ENCODE measurements around the gene ANAPC4.

The ANAPC4 gene

GRCh38 chr4:25377572-25378436, 741 bp downstream of the ANAPC4 start:
- DNase-seq = no peak

DNA sequence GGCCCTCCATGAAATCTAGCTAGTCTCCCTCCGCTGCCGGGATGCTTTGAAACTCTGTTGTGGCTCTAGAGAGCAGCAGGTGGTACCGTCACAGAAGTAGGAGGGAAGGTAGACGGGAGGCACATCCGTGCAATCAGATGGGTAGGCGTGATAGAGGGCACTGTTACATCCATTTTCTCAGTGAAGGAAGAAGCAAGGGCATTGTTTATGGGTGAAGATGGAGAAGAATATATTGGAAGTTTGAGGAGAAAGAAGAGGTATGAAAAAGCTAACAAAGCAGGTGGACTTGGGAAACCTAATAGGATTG, 1.3 kb downstream of the ANAPC4 start:
- DNase-seq = no peak

DNA sequence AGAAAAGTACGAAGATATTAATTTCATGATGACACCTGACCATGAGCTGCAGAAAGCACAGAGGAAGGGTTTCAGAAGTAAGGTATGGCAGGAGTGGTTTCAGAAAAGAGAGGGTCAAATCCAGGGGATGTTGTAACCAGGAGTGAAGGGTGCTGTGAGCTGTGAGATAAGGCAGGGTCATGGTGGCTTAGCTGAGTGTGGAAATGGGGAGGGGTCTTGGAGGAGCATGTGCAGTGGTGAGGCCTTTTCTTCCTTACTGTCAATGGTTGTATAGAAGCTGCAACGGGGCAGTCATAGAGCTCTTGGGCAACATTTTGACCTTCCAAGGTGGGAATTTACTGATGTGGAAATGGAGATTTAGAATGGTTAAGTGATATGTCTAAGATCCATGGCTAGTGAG, 2.5 kb downstream of the ANAPC4 start:
- DNase-seq = no peak

DNA sequence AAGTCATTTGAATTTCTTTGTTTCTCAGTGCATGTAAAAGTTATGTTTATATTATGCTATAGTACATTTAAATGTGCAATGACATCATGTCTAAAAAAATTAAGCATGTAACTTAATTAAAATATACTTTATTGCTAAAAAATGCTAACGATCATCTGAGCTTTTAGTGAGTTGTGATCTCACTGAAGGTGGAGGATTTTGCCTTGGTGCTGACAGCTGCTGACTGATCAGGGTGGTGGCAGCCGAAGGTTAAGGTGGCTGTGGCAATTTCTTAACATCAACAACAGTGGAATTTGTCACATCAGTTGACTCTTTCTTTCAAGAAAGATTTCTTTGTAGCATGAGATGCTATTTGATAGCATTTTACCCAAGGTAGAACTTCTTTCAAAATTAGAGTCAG, 6.6 kb downstream of the ANAPC4 start:
- no peak for DNase-seq

- DNase-seq = no peak
Observed at GRCh38 chr4:25386926-25387325, 9.9 kb downstream of the ANAPC4 start.

GRCh38 chr4:25397305-25397704, 20.2 kb downstream of the ANAPC4 start:
- no peak for DNase-seq

- no peak for DNase-seq
Observed at GRCh38 chr4:25399510-25399909, 22.4 kb downstream of the ANAPC4 start.

GRCh38 chr4:25401066-25401465, 24.0 kb downstream of the ANAPC4 start:
- DNase-seq = no peak

- DNase-seq = no peak
Observed at GRCh38 chr4:25402521-25402920, 25.5 kb downstream of the ANAPC4 start.

DNA sequence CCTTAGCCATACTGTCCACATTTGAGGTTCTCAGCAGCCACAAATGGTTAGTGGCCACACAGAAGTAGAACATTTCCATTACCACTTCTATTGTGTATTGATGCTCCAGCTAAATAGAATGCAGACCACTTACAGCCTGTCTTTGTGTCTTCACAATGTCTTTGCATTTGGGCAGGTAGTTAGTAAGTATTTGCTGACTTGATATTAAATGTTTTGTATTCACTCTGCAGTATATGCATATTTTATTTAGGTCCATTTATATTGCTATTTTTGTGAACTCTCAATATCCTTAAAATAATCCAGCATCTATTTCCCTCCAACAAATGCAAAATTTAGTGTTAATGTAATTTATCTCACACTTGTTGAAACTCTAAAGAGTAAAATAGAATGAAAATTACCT, 26.6 kb downstream of the ANAPC4 start:
- DNase-seq = no peak

DNA sequence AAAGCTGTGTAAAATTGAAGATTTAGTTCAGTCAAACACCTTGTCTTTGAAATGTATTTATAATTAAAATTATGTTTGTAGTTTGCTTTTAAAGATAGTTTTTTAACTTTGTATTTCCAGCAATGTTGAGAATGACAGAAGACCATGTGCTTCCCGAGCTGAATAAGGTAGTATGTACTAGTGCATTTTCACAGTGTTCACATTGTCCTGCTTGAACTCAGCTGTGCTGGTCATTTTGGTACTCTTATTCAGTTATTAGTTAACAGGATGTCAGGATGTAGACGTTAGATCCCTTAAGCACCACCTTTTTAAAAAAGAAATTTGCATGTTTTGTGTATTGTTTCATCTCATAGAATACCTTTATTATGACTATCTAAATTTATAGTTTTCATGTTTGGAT, 28.4 kb downstream of the ANAPC4 start:
- DNase-seq = no peak

- DNase-seq = no peak
Observed at GRCh38 chr4:25406081-25406692, 29.1 kb downstream of the ANAPC4 start.

GRCh38 chr4:25410820-25411529, 33.9 kb downstream of the ANAPC4 start:
- no peak for DNase-seq

GRCh38 chr4:25413261-25413660, 36.2 kb downstream of the ANAPC4 start:
- no peak for DNase-seq

DNA sequence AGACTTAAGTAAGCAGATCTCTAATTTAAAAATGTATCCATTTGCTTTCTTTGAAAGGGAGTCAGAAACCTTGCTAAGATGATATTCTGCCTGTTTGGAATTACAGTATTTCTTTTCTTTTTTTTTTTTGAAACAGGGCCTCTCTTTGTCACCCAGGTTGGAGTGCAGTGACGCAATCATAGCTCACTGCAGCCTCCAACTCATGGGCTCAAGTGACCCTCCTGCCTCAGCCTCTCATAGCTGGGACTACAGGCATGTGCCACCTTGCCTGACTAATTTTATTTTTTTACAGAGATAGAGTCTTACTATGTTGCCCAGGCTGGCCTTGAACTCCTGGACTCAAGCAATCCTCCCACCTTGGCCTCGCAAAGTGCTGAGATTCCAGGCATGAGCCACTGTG, 40.0 kb downstream of the ANAPC4 start:
- DNase-seq = no peak

DNA sequence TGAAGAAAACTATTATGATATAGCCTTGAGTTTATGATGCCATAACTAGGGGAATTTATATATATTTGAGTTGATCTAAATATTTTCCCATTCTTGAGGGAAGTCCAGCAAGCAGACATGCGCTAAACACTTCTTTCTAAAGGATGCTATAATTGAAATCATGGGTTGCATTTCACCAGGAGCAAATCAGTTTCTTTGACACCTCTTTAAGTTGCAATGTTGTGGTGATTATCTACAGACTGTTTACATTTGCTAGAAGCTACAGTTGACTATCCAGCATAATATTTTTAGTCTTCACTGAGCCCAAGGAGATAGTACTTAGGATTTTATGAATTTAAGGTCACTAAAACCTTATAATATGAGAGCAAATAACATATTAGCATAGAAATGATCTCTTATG, 43.9 kb downstream of the ANAPC4 start:
- no peak for DNase-seq

DNA sequence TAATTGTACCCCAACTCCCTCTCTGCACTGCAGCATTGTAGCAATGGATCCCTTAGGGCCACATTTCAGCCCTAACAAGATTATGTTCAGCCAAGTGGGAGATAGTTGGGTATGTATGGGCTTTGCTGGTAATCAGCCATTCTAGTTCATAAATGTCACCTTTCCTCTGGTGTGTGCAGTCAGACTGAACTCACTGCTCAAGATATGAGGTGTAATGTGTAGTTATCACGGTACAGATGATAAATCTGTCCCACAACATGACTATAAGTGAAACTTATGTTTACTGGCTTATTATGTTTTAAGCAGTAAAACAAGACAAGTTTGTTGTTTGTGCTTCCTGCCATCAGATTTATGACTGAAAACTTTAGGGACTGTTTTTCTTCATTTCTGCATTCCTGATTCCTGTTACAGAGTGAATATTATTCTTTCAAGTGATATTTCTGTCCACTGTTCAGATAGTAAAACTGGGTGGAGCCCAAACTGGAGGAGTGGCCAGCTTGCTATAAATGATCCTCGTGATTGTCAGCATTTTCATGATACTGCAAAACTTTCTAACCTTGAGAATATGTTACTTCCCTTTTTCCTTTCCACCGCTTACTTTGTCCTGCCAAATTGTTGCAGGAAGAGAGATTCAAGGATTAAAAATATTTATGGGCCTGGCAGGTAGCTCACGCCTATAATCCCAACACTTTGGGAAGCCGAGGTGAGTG, 44.9 kb downstream of the ANAPC4 start:
- DNase-seq = no peak

- no peak for DNase-seq
Observed at GRCh38 chr4:25423548-25423947, 46.5 kb downstream of the ANAPC4 start.

- no peak for DNase-seq
Observed at GRCh38 chr4:25424539-25425228, 47.6 kb downstream of the ANAPC4 start.

GRCh38 chr4:25425361-25425760, 48.3 kb downstream of the ANAPC4 start:
- DNase-seq = no peak

DNA sequence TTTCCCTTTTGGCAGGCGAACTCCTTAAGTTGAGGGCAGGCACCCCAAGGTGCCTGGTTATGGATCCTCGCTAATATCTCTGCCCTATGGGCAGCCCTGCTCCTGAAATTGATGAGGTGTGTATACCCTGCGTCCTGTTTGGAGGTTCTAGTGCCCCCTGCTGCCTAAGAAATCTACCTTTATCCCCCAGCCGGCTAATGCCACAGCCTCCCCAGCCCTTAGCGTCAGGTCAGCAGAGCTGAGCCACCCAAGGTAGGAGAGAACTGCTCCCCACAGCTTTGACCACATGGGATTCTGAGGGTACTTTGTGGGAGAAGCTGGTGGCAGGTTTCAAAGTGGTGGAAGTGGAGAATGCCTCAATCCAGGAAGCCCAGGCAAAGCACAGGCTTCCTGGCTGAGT, 50.8 kb downstream of the ANAPC4 start:
- DNase-seq = no peak

- no peak for DNase-seq
Observed at GRCh38 chr4:25430630-25431029, 53.6 kb downstream of the ANAPC4 start.

Measured in activated CD4-positive, CD25-positive, alpha-beta regulatory T cell (primary cell).